Endothelial cell of umbilical vein (primary cell): ENCODE measurements around the gene IGSF1.

Experiments used
- EZH2 ChIP-seq: IDR thresholded peaks from 2 replicates; pipeline ENCODE4 v1.6.1; 2012; ENCODE audit warnings: borderline replicate concordance, low read depth, mild to moderate bottlenecking, moderate library complexity, low read length, inconsistent platforms; ENCODE audit not compliant: severe bottlenecking
- FOS ChIP-seq: IDR thresholded peaks from 2 replicates; pipeline ENCODE4 v1.6.1; 2011; ENCODE audit warnings: mild to moderate bottlenecking, low read length, moderate library complexity, borderline replicate concordance; ENCODE audit not compliant: insufficient read depth
- JUN ChIP-seq: IDR thresholded peaks from 2 replicates; pipeline ENCODE4 v1.6.1; 2011; ENCODE audit warnings: borderline replicate concordance, low read depth; ENCODE audit not compliant: insufficient read length, insufficient read depth
- MYC ChIP-seq: IDR thresholded peaks from one replicate; pipeline ENCODE4 v1.6.1; 2011; ENCODE audit warnings: mild to moderate bottlenecking, low read depth, low read length
- POLR2A ChIP-seq: IDR thresholded peaks from 2 replicates; pipeline ENCODE4 v1.6.1; 2012; ENCODE audit warnings: low read depth, mild to moderate bottlenecking, control low read depth, low read length
- POLR2AphosphoS5 ChIP-seq: IDR thresholded peaks from 2 replicates; pipeline ENCODE4 v1.6.1; 2012; ENCODE audit warnings: low read depth, mild to moderate bottlenecking, control low read depth, low read length, moderate library complexity; ENCODE audit not compliant: insufficient read depth
- TF ChIP-seq, protein P1 (sequence below), 2 donors: IDR thresholded peaks; 1 replicate in 1 of 2; 2 replicates in 1 of 2; pipeline ENCODE4 v1.5.1; 2011; ENCODE audit warnings: low read length in 2 of 2, mild to moderate bottlenecking in 2 of 2, moderate library complexity in 2 of 2, control low read depth in 1 of 2, inconsistent platforms in 1 of 2, low read depth in 1 of 2; ENCODE audit not compliant: insufficient read depth in 1 of 2; ENCODE audit errors: extremely low read depth in 1 of 2
- TF ChIP-seq, protein P2 (sequence below): IDR thresholded peaks from 2 replicates; pipeline ENCODE4 v1.6.1; 2011; ENCODE audit not compliant: insufficient read depth, insufficient read length

DNA sequence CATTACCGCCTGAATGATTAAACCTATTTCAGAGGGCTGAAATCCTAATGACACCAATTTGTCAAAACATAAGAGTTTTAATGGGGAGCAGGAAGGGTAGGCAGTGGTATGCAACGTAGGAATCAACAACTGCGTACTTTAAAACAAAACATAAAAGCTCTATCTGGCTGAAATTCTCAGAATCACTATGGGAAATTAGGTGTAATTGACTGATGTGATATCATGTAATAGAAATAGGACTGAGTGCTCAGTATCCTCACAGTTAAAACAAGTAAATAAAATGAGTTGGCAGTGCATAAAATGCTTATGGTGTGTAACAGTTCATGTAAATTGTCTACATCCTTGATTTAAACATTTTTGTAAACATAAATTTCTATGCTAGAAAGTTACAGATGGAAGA is 13.6 kb upstream of the IGSF1 start:
- TF ChIP-seq, protein P1, sequence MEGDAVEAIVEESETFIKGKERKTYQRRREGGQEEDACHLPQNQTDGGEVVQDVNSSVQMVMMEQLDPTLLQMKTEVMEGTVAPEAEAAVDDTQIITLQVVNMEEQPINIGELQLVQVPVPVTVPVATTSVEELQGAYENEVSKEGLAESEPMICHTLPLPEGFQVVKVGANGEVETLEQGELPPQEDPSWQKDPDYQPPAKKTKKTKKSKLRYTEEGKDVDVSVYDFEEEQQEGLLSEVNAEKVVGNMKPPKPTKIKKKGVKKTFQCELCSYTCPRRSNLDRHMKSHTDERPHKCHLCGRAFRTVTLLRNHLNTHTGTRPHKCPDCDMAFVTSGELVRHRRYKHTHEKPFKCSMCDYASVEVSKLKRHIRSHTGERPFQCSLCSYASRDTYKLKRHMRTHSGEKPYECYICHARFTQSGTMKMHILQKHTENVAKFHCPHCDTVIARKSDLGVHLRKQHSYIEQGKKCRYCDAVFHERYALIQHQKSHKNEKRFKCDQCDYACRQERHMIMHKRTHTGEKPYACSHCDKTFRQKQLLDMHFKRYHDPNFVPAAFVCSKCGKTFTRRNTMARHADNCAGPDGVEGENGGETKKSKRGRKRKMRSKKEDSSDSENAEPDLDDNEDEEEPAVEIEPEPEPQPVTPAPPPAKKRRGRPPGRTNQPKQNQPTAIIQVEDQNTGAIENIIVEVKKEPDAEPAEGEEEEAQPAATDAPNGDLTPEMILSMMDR (IDR thresholded peaks at IDR 0.05; ENCODE audit: extremely low read depth in 1 of 2, insufficient read depth in 1 of 2, low read depth in 1 of 2, low read length in 2 of 2) = no peak
- TF ChIP-seq EZH2 = no peak
- TF ChIP-seq POLR2AphosphoS5 = no peak
- TF ChIP-seq POLR2A = no peak
- TF ChIP-seq, protein P2, sequence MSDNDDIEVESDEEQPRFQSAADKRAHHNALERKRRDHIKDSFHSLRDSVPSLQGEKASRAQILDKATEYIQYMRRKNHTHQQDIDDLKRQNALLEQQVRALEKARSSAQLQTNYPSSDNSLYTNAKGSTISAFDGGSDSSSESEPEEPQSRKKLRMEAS = no peak
- no peak for TF ChIP-seq JUN
- no peak for TF ChIP-seq MYC
- TF ChIP-seq FOS = no peak
